GM19324 (cell line): ENCODE measurements around the gene MT1E.
"Not testable (repeated sequence)": the region's sequence is repeated elsewhere in the genome, so short reads cannot be mapped to it uniquely, and the experiment has no call there.

Experiments used
- ATAC-seq: cut with Tn5 transposase; IDR thresholded peaks from one replicate; pipeline ENCODE4 v1.9.1; 2021; ENCODE audit warnings: mild to moderate bottlenecking, moderate library complexity; ENCODE audit not compliant: unreplicated experiment, low FRiP score

The MT1E gene

DNA sequence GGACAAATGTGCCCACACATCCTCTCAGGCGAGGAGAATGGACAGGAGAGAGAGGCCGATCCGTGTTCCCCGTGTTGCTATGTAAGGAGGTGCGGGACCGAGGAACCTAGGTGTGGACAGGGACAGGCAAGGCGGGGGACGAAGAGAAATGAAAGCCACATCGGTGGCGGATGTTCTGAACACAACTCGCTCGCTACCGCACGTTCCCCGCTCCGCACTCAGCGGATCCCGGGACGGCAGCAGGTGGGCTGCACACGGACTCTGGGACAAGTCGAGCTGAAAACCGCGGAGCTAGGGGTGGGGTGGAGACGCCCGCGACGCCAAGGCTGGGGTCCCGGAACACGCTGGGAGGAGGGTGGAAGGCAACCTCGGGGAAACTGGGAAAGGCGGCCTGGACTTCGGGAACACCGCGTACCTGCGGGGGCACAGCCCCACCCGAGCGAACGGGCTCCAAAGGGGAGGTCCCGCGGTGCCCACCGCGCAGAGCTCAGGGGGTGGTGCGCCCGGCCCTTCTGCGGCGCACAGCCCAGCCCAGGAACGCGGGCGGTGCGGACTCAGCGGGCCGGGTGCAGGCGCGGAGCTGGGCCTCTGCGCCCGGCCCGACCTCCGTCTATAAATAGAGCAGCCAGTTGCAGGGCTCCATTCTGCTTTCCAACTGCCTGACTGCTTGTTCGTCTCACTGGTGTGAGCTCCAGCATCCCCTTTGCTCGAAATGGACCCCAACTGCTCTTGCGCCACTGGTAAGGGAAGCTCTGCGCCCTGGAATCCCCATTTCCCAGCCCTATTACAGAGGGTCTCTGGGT lies at the start of gene MT1E:
TSS of gene MT1E (plus strand) at position 642 of the 803 bp plus-strand sequence. CDS start at position 713, 71 bp downstream.
- no peak for ATAC-seq

DNA sequence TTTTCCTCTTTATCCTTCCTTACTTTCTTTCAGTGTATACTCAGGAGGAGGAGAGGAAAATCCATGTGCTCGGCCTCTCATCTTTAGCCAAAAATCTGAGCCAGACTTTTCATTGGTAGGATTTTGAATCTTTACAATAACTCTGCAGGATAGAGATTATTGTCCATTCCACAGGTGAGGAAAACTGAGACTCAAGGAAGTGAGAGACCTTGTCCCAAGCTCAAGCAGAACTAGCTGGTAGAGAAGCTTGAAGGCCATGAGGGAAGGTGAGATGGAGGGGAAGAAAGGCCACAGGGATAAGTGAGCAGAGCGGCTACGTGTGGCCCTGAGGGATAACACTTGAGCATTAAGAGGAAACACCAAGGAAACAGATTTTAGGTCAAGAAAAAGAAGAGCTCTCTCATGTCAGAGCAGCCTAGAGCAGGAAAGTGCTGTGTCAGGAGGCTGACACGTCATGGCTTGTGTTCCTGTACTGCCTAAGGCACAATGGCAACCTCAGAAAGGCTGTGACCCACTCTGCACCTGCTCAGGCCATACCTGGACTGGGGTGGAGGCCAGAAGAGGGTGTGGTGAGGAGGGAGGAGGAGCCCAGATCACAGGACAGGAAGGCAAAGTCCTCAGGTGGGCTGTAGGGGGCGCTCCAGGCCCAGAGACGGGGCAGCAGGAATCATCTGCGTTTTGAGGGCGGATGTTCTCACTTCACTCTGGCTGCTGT lies 48.8 kb upstream of the MT1E start:
- ATAC-seq, result peak; percentile 67

DNA sequence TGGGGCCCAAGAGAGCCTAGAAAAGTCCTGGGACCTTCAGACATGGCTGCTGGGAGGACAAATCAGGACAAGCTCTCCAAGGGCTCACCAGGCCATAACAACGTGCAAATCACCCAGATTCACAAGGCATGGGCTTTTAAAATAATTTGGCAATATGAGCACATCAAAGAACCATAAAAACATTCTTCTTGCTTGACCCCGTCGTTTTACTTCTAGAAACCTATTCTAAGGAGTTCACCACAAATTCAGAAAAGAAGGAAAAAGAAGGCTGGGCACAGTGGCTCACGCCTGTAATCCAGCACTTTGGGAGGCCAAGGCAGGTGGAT lies 48.3 kb upstream of the MT1E start:
- ATAC-seq, result no peak

DNA sequence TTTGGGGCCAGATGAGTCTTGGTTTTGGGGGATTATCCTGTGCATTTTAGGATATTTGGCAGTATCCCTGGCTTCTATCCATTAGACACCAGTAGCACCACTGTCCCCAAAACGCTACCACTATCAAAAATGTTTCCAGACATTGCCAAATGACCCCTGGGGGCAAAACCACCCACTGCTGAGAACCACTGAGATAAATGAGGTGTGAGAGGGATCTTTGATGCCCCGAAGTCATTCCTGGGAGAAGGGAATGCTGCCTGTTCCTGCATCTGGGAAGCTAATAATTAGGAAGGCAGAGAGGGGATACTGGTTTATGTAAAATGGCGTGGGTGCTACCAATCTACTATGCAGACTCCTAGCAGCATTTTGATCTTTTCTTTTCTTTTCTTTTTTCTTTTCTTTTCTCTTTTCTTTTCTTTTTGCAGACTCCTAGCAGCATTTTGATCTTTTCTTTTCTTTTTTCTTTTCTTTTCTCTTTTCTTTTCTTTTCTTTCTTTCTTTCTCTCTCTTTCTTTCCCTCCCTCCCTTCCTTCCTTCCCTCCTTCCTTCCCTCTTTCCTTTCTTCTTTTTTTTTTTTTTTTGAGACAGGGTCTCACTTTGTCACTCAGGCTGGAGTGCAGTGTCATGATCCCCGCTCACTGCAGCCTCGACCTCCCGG lies 45.1 kb upstream of the MT1E start:
- no peak for ATAC-seq

DNA sequence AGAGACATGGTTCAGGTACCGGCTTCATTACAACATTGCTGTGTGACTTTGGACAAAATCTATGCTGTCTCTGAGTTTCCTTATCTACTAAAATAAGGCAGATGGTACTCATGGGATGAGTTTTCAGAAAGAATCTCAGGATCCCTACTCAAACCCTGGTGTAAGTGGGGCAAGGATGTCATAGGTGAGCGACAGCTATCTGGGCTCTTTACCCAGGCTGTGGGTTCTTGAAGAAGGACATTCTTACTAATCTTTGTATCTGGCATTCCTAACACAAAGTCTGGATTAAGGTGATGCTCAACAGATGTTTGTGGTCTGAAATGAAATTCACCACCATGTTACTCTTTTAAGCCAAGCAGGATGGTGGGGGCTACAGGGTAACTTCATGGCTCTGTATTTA lies 42.7 kb upstream of the MT1E start:
- not testable (repeated sequence) for ATAC-seq

DNA sequence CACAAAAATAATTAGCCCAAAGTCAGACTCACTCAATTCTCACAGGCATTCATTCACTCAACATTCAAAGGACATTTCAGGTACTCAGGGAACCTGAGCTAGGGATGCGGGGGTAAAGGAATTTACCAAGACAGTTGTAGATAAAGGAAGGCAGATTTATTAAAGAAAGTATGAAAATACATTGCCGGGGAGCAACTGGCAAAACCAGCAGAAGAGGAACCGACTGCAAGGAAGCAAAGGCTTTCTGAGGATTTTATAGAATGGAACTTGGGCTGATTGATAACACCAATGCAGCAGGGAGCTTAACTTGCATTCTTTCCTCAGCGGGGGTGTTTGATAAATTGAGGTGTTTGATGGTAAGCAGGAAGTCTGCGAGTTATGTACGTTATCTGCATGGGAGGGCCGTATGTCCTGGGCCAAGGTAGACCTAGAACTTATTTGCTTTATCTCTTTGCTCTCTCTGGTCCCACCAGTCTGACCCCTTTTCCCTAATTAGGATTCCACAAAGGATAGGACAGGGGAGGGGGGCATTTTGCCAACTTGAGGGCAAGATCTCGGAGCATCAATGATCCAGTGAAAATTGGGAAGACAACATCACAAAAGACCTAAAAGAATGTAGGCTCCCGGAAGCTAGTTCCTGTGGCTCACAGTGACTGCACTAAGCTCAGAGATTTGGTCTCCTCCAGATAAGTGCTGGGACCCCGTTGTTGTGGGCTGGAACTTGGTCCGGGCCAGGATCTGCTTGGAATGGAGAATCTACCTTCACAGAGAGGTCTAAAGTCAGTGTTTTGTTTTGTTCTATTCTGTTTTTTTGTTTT lies 42.0 kb upstream of the MT1E start:
- no peak for ATAC-seq

DNA sequence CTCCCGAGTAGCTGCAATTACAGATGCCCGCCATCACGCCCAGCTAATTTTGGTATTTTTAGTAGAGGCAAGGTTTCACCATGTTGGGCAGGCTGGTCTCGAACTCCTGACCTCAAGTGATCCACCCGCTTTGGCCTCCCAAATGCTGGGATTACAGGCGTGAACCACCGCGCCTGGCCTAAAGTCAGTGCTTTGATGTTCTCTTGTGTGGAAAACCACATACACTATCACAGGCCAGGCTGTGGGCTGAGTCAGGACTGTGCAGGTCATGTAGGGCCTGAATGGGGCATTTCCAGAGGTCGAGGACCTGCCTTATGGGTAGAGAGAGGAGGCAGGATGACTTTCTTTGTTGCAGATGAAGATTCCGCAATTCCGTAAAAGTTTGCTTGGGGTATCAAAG lies 41.3 kb upstream of the MT1E start:
- ATAC-seq, result no peak

DNA sequence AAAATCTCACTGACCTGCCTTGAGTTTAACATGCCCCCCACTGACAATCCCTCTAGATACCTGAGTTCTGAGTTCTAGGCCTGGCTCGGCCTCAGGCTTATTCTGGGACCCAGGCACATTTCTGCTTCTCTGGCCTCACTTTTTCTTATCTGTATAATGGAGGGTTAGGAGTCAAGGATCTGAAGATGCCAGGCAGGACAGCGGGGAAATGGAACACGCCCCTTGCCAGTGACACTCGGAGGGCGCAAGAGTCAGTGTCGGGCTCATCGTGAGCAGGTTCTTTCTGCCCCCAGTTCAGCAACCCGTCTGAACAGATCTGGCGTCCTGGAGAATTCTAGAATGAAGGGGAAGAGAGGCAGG lies 36.8 kb upstream of the MT1E start:
- no peak for ATAC-seq

DNA sequence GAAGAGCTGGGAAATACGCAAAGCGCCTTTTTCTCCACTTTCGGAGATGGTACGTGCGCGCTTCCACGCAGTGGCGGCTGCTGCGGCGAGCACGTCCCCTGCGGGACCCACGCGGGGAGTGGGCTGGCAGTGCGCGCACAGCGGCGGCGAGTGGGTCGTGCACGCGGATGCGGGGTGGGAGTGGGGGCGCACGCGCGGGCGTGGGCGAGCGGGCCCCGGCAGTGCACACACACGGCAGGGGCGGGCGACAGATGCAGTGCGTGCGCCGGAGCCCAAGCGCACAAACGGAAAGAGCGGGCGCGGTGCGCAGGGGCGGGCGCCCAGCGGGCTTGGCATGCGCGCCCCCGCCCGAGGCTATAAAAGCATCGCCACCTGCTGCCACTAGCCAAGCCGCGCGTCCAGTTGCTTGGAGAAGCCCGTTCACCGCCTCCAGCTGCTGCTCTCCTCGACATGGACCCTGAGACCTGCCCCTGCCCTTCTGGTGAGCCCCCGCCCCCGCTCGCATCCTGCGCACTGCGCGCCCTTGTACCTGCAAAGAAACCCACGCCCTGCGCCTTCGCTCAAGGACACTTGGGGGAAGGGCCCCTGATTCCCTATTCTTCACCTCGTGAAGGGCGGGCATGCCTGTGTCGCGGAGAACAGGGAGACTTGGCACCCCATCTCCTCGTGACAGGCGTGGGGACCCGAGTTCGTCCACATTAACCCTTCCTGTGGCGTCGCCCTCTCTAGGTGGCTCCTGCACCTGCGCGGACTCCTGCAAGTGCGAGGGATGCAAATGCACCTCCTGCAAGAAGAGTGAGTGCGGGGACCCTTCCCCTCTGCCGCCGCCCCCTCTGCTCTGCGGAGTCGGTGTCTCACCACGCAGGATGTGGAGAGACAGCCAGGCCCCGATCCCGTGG lies 36.2 kb upstream of the MT1E start, which contains the start of gene MT3:
TSS of gene MT3 (plus strand) at position 388 of the 899 bp plus-strand sequence. CDS start at position 451, 63 bp downstream.
- ATAC-seq, result no peak

DNA sequence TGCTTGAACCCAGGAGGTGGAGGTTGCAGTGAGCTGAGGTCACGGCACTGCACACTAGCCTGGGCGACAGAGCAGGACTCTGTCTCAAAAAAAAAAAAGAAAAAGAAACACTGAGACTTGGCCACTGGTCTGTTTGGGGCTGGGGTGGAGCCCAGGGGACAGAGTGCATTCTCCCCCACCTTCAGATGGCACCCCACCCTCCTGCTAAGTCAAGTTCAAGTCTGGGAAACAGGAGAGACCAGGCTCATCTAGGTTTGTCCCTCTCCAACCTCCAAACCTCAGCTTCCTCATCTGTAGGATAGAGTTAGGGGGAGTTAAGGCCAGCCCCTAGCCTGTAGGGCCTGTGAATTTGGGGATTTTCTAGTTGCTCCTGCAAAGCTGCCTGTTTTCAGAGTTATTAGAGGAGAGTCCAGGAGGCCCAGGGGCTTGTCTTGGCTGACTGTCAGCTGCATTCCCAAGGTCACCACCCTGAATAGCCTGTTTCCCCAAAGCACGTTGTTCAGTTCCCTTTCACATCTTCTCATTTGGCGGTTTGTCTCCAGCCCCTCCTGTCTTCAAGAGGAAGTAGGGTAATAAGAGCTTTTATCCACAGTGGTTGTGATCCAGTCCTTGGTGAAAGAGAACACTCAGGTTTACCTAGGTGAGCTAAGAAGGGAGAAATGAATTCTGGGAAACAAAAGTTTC lies 34.1 kb upstream of the MT1E start:
- ATAC-seq, result no peak

DNA sequence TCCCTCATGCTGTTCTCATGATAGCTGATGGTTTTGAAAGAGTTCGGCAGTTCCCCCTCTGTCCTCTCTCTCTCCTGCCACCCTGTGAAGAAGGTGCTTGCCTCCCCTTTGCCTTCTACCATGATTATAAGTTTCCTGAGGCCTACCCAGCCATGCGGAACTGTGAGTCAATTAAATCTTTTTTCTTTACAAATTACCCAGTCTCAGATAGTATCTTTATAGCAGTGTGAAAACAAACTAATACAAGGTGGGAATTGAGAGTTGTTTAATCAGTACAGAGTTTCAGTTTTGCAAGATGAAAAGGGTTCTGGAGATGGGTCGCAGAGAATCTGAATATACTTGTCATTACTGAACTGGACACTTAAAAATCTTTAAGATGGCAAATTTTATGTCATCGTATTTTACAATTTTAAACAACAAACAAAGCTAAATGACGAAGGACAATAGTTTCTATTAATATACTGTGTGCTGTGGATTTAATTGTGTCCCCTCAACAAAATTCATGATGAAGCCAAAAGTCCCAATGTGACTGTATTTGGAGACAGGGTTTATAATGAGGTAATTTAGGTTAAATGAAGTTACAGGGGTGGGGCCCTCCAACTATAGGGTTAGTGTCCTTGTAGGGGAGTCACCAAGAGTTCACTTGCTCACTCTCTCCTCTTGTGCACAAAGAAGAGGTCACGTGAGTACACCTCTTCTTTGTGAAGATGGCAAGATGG lies 31.8 kb upstream of the MT1E start:
- ATAC-seq, result no peak

DNA sequence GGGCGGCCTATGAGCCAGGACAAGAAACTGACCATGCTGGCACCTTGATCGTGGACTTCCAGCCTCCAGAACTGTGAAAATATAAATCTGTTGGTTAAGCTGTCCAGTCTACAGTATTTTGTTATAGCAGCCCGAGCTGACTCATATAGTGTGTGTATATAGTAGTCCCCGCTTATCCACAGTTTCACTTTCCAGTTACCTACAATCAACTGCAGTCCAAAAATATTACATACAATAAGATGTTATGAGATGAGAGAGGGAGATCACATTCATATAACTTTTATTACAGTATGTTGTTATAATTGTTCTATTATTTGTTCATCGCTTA lies 31.3 kb upstream of the MT1E start:
- no peak for ATAC-seq

DNA sequence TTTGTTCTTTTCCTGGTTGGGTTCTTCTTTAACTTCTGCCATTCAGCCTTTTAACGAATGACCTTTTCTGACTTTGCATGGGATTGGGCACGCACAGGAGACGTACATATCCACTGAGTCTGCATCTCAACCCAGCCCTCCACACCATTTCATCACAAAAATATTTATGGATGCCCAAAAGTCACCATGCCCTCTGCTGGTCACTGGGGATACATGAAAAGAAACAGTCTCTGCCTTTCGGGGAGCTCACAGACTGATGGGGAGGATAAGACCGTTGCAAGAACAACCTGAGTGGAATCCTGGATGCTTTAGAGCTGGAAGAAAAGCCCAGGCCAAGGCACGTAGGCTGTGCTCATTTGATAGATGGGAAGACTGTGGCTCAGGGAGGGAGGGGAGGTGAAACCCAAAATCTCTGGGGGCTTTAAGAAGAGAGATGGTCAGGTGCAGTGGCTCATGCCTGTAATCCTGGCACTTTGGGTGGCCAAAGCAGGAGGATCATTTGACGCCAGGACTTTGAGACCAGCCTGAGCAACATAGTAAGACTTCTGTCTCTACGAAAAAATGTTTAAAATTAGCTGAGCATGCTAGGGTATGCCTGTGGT lies 25.1 kb upstream of the MT1E start:
- ATAC-seq, result no peak

DNA sequence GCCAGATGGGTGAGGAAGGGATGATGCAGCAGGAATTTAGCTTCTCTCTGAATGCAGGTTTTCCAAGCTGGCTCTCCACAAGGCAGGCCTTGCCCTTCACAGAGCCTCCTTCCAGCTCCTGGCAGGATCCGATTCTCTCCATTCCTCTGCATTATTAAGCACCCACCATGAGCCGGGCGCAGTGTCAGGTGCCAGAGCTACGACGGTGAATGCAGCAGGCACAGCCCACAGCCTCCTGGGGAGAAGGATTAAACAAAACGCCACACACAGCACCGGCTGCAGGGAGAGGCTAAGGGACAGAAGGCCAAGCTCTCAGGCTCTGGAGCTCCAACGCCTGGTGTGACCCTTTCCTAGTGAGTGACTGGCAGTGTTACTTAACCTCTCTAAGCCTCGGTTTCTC lies 24.3 kb upstream of the MT1E start:
- no peak for ATAC-seq

DNA sequence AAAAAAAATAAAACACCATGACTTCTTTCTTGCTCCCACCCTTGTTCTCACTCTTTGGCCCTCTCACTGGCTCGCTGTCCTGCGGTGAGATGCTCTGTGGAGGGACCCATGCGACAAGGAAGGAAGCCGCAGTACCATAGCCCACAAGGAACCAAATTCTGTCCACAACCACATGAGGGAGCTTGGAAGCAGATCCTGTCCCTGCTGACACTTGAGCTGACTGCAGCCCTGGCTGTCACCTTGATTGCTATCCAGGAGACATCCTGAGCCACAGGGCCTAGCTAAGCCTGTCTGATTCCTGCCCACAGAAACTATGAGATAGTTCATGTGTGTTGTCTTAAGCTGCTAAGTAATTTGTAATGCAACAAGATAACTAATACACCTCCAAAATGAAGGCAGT lies 22.0 kb upstream of the MT1E start:
- no peak for ATAC-seq

DNA sequence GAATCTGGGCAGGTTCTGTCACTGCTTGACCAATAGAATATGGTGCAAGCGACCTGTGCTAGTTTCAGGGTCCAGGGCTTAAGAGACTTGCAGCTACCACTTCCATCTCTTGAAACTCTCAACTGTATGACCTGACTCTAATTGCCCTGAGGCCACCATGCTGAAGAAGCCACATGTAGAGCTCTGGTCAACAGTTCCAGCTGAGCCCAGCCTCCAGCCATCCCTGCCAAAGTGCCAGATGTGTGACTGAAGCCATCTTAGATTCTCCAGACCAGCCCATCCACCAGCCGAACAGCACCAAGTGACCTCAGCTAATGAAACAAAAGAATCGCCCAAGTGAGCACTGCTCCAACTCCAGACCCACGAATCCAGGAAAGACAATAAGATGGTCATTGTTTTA lies 20.6 kb upstream of the MT1E start:
- no peak for ATAC-seq

DNA sequence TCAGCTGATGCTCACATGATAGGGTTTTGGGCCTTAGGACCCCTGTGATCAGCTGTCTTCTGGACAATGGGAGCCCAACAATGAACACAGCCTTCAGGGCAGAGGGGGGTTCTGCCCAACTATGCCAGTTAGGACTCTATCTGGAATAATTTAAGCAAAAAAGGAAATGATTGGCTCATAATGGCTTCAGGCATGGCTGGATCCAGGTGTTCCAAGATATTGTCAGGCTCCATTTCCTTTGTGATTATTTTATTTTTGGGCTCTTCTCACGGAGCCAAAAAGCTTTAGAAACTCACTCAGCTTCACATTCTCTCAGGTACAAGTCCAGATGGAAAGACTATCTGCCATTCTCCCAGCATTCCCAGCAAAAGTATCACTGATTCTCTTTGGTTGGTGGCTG lies 20.1 kb upstream of the MT1E start:
- ATAC-seq, result no peak

DNA sequence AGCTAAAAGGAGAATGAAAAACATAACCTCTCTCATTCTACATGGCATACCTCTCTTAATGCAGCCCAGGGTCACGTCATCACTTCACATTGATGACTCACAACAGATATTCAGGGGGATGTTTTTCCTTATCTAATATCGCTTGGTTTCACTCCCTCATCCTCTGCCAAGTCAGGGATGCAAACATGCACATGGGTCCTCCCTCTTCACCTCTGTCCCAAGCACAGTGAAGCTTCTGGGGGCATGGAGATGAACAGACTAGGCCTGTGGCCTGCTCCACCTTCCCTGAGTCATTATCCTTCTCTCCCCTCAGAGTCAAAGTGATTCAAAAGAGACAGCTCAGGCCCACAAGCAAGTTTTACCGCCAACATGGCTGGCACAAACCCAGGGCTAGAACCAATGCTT lies 19.5 kb upstream of the MT1E start:
- ATAC-seq, result no peak
